Measurements from ENCODE around the gene NLRP3.
"Not testable (repeated sequence)": the region's sequence is repeated elsewhere in the genome, so short reads cannot be mapped to it uniquely, and the experiment has no call there.

NLRP3 gene

DNA sequence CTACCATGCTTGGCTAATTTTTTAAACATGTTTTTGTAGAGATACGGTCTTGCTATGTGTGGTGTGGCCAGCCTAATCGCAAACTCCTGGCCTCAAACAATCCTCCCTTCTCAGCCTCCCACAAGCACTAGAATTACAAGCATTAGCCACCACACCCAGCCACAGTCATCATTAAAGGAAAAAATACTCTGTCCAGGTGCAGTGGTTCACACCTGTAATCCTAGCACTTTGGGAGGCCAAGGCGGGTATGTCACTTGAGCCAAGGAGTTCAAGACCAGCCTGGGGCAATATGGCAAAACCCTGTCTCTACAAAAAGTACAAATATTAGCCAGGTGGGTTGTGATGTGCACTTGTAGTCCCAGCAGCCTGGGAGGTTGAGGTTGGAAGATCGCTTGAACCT lies 25.0 kb upstream of the NLRP3 start:
- no peak for DNase-seq

GRCh38 chr1:247392088-247392487 lies 23.9 kb upstream of the NLRP3 start:
- DNase-seq = no peak

- DNase-seq = not testable (repeated sequence)
Observed at GRCh38 chr1:247395075-247395474, 20.9 kb upstream of the NLRP3 start.

- no peak for DNase-seq
Observed at GRCh38 chr1:247400685-247401084, 15.3 kb upstream of the NLRP3 start.

- DNase-seq = peak; percentile 51 to 63
Observed at GRCh38 chr1:247401310-247402119, 14.5 kb upstream of the NLRP3 start.

GRCh38 chr1:247402120-247402675 lies 13.8 kb upstream of the NLRP3 start:
- peak; percentile 53 to 62 for DNase-seq

GRCh38 chr1:247406014-247406656 lies 9.8 kb upstream of the NLRP3 start:
- no peak for DNase-seq

DNA sequence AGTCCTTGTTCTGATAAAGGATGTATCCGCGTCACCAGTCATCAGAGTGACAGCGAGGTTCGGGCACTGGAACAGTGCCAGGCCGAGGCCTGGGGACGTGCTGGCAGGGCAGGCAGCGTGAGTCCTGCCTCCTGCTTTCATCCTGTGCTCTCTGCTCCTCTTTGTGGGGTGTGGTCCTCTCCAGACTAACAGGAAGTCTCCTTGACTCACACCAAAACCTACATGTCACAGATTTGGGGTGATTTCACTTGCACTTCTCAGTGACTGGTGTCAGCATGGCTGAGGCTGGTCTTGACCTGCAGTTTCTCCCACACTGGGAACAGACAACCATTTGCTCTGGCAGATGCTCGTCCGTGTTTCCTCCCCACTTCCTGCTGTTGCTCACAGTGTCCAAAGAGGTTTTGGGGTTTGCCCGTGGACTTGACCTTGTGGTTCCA lies 8.8 kb upstream of the NLRP3 start:
- DNase-seq = peak; percentile 84 to 87

GRCh38 chr1:247408100-247408499 lies 7.9 kb upstream of the NLRP3 start:
- DNase-seq = peak; percentile 31 to 37

- peak; percentile 27 to 52 for DNase-seq
Observed at GRCh38 chr1:247409869-247410544, 6.0 kb upstream of the NLRP3 start.

GRCh38 chr1:247411621-247412327 lies 4.2 kb upstream of the NLRP3 start:
- DNase-seq = peak; percentile 89 to 90

GRCh38 chr1:247417831-247418230 lies 1.9 kb downstream of the NLRP3 start:
- DNase-seq = peak; percentile 79 to 88

GRCh38 chr1:247419336-247419735 lies 3.4 kb downstream of the NLRP3 start:
- DNase-seq = no peak

DNA sequence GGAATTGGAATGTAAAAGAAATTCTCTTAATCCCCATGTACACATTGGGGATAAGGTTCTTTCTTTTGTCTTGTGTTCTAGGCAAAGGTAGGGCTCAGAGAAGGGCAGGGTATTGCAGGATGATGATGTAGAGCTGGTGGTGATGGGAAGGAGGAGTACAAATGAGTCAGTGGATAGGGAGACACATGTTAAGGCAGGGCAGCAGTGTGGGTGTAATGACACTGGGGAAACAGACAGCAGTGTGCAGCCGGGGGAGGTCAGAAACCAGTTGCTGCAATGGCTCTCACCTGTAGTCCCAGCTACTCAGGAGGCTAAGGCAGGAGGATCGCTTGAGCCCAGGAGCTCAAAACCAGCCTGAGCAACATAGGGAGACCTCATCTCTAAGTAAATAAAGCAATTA lies 5.1 kb downstream of the NLRP3 start:
- DNase-seq = peak; percentile 36 to 71

DNA sequence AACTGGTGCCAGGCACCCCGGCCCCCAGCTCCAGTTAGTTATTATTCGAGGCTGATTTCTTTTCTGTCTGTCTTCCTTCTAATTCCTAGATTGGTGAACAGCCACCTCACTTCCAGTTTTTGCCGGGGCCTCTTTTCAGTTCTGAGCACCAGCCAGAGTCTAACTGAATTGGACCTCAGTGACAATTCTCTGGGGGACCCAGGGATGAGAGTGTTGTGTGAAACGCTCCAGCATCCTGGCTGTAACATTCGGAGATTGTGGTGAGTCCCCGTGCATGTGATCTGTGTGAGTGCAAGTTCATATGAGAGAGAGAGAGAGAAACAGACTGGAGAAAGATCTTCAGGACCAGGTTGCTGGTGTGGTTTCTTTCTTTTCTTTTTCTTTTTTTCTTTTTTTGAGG lies 13.5 kb downstream of the NLRP3 start:
- DNase-seq = no peak

DNA sequence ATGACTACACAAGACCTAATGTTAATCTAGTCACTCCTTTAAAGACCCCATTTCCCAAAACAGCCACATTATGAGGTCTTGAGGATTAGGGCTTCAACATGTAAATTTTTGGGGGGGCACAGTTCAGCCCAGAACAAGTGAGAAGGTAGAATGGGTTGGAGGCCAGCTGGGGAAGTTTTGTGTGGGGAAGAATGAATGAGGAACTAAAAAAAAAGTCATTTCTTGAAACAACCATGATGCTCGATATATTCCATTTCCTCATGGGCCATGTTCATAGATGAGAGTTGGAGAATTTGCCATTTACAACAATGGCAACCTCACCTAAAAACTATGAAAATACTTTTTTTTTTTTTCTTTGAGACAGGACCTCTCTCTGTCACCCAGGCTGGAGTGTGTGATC lies 14.5 kb downstream of the NLRP3 start:
- DNase-seq = peak in 1 of 2 donors; percentile 21

GRCh38 chr1:247431643-247432042 lies 15.7 kb downstream of the NLRP3 start:
- DNase-seq = no peak

DNA sequence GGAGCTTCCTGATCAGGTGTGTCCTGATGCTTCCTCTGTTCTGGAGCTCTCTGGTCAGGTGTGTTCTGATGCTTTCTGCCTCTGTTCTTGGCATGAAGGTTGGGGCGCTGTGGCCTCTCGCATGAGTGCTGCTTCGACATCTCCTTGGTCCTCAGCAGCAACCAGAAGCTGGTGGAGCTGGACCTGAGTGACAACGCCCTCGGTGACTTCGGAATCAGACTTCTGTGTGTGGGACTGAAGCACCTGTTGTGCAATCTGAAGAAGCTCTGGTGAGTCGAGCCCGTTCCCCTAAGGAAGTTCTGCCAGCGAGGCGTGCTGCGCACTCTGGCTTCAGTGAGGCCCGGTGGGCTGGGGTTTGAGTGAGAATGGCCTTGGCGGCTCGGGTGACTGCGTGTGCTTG lies 18.0 kb downstream of the NLRP3 start:
- peak; percentile 76 to 91 for DNase-seq

DNA sequence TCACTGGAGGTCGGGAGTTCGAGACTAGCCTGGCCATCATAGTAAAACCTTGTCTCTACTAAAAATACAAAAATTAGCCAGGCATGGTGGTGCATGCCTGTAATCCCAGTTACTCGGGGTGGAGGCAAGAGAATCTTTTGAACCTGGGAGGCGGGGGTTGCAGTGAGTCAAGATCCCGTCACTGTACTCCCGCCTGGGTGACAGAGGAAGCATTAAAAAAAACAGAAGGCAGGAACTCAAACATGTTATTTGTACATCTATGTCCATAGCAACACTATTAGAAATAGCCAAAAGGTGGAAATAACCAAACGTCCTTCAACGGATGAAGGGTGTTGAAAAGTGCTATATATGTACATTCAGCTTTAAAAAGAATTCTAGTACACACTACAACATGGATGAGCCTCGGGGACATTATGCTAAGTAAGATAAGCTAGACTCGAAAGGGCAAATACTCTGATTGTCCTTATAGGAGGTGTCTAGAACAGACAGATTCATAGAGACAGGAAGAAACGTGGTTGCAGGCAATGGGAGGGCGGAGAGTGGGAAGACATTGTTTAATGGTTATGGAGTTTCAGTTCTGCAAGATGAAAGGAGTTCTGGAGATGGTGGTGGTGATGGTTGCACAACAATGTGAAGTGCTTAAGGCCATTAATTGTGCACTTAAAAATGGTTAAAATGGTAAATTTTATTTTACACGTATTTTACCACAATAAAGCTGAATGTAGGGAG lies 19.2 kb downstream of the NLRP3 start:
- peak; percentile 78 to 85 for DNase-seq

GRCh38 chr1:247435759-247436147 lies 19.8 kb downstream of the NLRP3 start:
- peak in 1 of 2 donors; percentile 40 for DNase-seq

All from inflammatory macrophage (primary cell).